Measurements from ENCODE around the gene EMSY.
"Not testable (repeated sequence)": the region's sequence is repeated elsewhere in the genome, so short reads cannot be mapped to it uniquely, and the experiment has no call there.

Gene EMSY

GRCh38 chr11:76577226-76577920 lies 132.6 kb downstream of the EMSY start:
- no peak for DNase-seq

DNA sequence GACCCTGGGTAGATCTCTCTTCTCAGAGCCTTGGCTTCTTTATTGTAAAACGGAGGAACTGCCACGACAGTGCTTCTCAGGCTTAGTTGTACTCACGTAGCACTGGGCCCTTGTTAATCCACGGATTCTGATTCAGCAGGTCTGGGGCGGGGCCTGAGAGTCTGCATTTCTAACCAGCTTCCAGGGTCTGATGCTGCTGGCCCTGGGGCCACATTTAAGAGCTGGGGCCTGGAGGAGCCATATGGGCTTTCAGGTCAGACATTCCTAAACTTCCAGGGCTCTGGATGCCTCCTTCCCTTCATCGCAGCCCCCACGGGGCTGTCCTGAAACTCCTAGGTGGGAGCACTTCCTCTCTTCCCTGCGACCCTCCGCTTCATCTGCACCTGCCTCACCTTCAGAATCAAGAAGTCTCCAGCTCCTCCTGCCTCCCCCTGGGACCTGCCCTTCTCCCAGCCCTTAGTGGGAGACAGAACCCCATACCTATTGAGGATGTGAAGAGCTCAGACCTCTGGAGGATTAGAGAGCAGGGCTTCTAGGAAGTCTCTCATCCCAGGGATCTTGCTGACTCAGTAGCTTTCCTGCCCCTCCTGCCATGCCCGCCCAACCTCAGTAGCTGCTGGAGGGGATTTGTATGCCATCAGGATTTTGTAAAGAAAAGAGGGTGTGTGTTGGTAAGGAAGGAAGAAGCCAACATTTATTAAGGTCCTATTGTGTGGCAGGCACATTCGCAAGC lies 133.3 kb downstream of the EMSY start:
- DNase-seq: no peak

- DNase-seq: no peak
Observed at GRCh38 chr11:76578654-76579055, 133.8 kb downstream of the EMSY start.

DNA sequence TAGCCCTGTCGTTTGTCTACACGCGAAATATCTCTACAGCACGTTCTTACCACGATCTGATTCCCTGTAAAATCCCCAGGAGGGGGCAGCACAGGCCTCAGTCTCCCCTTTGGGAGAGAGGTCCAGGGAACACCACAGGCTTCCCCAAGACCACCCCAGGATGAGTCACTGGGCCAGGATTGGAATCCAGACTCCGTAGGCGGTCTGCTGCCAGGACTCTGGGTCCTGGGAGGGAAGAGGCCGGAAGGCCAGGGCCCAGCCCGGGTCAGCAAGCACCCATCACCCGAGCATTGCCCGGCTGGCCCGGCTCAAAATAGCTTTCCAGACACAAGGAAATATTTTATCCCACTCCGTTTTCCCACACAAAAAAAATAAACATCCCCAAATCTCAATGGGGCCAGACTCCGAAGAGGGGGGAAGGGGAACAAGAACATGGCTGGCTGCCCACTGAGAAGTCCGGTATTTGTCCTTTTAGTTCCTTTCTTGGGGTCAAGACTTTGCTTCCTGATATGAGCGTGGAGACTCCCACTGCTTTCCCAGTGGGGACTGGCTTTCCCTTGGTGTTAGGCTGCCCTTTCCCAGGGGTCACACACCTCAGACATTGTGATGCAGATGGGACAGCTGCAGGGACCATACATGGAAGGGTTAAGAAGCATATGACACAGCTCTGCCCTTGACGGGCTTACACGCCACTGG lies 134.4 kb downstream of the EMSY start:
- DNase-seq: no peak

- no peak for DNase-seq
Observed at GRCh38 chr11:76579752-76580151, 134.9 kb downstream of the EMSY start.

GRCh38 chr11:76582471-76582870 lies 137.7 kb downstream of the EMSY start:
- DNase-seq: not testable (repeated sequence)

GRCh38 chr11:76587820-76588454 lies 143.1 kb downstream of the EMSY start:
- DNase-seq: no peak

DNA sequence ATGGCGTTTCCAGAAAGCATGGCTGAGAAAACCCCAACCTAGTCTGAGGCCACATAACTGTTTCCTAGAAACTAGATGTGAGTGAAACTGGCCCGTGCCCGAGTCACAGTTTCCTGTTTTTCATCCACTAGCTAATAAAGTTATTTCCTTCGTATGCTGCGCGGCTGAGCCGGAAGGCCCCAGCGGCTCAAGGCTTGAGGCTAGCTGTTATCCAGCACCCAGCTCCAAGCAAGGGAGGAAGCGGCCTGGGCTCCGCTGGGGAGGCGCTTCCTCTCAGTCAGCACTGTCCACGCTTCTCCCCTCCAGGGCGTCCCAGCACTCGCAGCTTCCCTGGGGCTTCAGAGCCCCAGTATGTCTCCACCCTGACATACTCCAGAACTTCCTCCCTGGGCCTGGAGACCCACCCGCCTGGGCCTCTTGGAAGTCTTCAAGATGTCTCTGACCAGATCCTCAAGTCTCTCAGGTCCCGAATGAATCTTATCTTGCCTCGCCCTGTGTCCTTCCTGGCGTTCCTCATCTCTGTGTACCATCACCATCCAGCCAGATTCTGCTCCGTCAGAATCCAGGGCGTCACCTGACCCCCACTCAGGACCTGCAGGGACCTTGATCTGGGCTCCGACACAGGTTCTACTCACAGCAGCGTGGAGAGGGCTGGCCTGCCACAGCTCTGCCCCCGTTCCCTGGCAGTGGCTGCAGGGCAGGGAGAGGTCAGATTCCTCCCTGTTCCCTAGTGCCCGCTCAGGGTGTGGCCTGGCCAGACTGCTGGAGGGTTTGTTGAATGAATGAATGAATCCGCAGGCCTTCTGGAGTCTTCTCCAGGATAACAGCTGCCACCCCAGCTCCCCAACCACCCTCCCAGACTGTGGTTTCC lies 143.9 kb downstream of the EMSY start:
- peak; percentile 70 for DNase-seq

- DNase-seq: no peak
Observed at GRCh38 chr11:76589477-76589876, 144.7 kb downstream of the EMSY start.

DNA sequence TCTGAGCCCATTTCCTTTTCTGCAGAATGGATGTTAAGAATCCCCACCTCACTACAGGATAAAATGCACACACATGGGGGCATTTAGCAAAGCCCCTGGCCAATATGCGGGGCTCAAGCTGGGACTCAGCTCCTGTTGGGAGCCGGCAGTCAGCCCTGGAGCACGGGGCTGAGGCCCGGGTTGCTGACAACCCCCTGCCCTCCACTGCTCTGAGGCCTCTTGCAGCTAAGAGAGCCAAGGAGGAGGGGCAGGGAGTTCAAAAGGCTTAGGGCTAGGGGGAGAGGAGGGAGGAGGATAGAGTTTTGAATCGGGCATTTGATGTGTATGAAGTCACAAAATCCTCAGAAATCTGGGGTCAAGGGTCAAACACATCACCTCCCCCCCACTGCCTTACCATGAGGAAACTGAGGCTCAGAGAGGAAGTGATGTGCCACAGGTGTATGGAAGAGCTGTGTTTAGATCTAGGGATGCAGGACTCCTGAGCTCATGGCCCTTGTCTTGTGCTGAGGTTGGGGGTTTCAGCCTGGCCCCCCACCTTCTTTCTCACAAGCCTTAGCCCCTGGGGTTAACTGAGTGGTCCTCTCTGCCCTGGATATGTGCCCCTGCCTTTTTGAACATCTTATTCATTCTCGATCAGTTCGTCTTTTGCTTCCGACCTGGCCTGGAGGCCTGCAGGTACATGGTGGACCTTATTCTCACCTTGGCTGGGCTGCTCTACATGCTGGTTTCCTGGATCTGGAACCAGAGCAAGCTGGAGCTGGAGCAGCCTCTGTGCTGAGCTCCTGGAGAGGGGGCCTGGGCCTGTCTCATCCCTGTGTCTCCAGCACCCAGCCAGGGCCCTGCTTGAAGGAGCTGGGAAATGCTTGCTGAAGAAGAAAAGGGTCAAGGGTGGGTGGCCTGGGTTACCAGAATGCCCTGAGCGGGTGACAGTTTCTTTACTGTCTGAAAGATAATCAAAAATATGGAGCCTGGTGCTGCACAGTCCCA lies 145.4 kb downstream of the EMSY start:
- no peak for DNase-seq

GRCh38 chr11:76591416-76591815 lies 146.6 kb downstream of the EMSY start:
- DNase-seq: no peak

DNA sequence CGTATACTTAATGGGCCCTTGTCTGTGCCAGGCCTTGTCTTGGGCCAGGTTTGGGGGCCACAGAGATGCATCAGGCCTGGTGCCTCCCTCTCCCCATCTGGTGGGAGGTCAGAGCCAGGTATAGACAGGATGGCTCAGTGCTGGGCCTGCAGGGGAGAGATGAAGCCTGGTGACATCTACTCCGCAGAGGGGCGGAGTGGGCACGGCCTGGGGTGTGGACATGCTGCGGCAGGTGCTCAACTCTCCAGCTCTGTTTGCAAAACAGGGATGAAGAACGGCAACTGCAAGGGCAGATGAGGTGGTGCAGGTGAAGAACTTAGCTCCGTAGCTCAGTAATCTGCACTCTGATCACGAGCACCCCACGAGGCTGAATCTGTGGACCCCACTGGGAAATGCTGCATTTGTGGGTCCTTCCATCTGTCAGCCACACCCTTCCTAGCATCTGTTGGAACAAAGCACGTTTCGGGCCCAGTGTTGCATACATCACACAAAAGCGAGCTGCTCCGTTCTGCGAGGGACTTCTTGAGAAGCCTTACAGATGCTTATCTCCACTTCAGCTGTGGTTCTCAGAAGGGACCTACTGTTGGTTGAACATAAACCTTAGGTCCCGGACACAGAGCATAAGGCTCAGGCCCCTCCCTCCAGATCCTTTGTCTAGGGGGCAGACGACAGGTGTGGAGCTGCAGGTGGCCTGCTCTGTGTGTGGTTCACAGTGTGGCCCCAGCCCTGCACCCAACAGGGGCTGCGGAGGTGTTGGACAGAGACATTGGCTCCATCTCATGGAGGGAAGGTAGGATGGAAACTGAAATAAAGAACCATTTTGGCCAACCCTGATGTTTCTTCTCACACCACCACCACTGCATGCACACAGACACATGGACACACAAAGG lies 147.5 kb downstream of the EMSY start:
- no peak for DNase-seq

DNA sequence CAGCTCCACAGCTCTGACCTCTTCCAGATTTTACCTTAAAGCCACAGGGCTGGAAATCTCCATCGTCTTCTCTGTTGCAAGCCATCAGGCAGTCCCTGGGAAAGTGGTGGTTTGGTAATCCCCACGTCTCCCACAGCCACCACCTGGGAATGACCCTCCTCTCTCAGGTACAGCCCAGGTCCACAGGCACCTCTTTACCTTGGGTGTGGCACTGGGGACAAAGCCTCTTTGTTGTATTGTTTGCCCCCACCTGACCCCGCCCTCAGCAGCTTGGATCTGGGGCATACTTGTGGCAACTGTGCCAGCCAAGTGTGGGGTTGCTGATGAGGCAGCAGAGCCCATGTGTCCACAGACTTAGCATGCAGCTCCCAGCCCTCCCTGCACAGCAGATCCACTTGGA lies 148.1 kb downstream of the EMSY start:
- DNase-seq: no peak

GRCh38 chr11:76595091-76595490 lies 150.3 kb downstream of the EMSY start:
- DNase-seq: not testable (repeated sequence)

- no peak for DNase-seq
Observed at GRCh38 chr11:76596652-76597051, 151.8 kb downstream of the EMSY start.

DNA sequence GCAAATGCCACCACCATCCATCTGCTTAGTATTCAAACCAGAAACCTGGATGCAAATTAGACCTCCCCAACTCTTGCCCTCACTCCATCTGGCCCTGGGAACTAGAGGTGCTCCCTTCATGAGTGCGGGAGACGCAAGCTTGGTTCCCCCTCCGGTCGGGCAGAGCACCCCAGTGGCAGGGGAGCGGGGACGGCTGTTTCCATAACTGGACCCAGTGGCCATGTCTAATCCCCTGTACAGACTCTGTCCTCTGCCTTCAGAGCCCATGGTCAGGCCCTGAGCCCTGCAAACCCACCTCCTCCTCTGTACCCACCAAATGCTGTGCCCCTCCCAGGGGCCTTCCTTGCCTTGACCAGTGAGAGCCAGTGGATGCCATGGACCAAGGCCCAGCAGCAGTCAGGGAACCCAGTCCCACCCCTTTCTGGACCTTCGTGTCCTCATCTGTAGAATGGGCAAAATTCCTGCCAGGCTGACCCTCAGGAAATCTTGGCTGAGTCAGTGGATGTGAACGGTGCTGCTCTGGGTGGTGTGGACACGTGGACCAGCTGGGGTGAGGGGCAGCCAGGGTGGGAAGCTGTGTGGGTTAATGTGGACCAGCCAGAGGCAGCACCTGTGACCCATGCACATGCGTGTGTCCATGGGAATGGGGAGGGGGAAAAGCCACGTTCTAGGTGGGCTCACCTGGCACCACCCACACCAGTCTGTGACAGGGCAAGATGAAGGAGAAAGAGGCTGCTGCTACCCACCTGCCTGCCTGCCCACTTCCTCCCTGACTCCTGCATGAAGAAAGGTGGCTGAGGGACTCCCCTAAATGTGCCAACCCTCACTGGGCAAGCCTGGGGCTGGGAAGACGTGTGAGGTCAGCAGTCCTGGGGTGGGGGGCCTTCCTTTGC lies 153.0 kb downstream of the EMSY start:
- no peak for DNase-seq

DNA sequence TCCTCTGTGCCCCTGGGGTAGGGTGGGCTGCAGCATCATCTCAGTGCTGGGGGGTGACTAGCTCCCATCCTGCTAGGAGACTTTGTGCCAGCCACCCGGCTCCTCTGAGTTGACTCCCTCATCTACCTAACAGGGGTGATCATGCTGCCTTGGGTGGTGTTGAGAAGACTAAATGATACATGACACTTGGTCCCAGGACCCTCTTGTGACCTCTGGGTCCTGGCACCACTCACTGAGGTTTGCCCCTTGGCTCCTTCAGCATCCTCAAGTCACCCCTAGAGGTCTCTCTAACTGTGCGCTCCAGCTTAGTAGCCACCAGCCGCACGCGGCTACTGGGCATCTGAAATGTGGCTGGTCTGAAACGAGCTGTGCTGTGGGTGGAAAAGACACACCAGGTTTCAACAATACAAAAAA lies 153.6 kb downstream of the EMSY start:
- no peak for DNase-seq

GRCh38 chr11:76599041-76600013 lies 154.5 kb downstream of the EMSY start:
- DNase-seq: no peak

Measured in activated naive CD4-positive, alpha-beta T cell treated with Interleukin-2 at 50 U/mL for 16 hours (primary cell).